H54 (cell line): ENCODE results near the gene RASD1.

ENCODE experiments used
- DNase-seq: peaks from one replicate; pipeline ENCODE4 v3.0.0; 2011; ENCODE audit warnings: low spot score, mixed read lengths; ENCODE audit not compliant: insufficient read length
- FAIRE-seq: peaks from 3 replicates; lab custom pipeline; 2011; peaks lifted over from hg19 to GRCh38; lab: Jason Lieb, UNC
- POLR2A ChIP-seq: IDR thresholded peaks from 2 replicates; pipeline ENCODE4 v1.6.1; 2011; ENCODE audit warnings: low read depth, mild to moderate bottlenecking, low read length

RASD1 gene, protein sequence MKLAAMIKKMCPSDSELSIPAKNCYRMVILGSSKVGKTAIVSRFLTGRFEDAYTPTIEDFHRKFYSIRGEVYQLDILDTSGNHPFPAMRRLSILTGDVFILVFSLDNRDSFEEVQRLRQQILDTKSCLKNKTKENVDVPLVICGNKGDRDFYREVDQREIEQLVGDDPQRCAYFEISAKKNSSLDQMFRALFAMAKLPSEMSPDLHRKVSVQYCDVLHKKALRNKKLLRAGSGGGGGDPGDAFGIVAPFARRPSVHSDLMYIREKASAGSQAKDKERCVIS

DNA sequence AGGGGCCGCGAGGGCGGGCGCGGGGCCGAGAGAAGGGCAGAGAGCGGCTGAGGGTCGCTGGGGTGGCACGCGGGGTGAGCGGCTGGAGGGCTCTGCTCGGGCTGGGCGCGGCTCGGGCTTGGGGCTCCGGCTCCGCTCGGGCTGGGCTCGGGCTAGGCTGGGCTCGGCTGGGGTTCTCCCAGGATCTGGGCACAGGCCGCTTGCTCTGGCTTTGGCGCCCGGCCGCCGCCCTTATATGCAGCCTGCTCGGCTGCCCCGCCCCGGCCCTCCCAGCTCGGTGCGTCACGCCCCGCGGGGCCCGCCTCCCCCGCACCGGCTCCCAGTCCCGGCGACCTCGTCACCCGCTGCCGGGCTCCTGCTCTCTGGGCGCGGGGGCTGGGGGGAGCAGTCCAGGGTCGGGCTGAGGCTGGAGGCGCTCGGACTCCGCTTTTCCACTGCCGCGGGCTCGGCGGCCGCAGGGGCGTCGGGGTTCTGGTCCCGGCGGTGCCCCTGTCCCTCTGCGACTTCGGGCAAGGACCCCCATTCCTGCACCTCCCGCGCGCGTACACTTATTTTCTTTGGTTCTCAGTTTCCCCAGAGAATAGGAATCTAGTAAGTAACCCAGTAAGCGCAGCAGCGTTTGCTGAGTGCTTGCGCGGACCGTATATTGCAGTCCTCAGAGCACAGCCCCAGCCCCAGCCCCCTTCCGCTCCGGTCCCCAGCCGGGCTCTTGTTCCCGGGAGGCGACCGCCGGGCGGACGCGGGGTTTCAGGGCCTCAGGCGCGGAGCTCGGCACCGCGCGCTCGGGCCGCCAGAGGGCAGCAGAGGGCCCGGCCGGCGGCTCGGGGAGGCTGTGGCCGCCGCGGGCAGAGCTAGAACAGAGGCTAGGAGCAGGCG is at the start of gene RASD1:
TSS of gene RASD1 (minus strand) at position 207 of the 876 bp plus-strand sequence. CDS start 214 bp downstream, outside the sequence.
- peak; percentile 95 for DNase-seq
- no peak for FAIRE-seq
- TF ChIP-seq POLR2A, result peak; percentile 56; the same call in 1 of the 2 replicates

DNA sequence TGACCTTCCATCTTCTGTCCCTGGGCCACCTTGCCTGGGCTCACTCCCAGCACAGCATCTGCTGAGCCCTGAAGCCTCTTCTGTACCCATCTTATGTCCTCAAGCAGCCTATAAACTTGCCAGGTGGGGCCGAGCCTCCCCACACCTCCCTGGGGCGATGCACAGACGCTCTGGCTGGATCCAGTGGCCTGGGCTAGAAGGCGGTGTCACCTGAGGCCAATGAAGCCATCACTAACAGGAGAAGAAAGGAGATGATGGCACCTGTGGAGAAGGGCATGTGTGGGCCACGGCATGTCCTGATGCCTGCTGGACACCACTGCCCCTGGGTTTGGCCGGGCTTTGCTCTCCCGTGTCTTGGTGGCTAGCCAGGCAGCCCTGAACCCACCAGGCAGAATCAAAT is 49.8 kb upstream of the RASD1 start:
- no peak for TF ChIP-seq POLR2A
- DNase-seq, result no peak
- no peak for FAIRE-seq

DNA sequence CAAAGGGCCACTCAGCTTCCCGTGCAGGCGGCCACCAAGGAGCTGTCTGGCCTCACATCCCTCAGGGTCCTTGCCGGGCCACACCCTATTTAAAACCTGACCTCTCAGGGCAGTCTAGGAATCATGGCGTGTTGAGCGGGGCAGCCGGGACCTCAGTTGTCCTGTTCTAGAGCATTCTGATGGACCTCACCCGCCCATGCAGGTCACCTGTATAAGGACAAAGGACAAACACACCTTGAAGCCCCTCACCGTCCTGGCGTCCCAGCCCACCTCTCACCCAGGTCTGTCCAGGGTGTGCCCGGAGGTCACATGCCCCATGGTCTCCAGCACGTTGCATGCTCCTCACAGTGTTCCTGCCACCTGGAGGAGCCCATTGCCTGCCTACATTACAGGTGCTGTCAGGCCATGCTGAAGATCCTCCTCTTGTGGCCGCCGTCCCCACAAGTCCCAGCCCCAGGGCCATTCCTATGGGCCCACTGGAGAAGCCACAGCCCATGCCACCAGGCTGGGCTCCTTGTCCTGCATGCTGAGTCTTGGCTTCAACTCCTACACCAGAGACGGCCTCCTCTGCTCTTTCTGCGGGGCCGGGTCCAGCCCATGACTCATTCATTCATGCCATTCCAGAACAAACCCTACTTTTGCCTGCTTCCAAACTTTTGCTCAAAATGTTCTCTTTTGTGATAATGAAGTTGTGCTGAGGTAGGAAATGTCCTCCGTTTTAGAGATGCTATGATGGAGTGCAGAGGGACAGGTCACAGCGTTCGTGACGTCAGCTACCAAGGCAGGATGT is 49.0 kb upstream of the RASD1 start:
- DNase-seq (no peak), FAIRE-seq (no peak)
- no peak for TF ChIP-seq POLR2A

DNA sequence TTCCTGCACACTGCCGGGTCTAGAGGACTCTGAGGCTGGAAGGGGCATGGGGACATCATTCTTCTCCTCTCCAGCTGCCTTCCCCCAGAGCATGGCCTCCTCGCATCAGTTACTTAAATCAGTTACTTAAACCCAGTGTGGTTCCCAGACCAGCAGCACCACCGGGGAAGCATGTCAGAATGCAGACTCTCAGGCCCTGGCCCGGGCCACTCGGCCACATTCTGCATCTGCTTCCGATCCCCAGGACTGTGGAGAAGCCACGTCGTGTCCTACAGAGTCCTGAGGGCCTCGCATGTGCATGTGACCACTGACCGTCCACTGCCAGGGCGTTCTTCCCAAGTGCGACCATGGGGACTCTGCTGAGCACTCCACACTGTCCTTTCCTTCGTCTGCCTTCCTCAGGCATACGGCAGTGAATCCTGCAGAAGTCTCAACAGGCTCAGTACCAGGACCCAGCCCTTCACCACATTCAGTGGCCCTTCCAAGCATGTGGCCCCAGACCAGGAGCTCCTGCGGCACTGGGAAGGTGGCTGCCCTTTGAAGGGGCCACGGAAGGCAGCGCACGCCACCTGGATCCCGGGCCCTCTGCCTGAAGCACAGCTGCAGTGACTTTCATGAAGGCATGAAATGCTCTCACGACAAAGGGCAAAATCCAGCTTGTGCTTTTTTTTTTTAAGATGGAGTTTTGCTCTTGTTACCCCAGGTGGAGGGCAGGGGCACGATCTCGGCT is 46.9 kb upstream of the RASD1 start:
- TF ChIP-seq POLR2A, result no peak
- FAIRE-seq (no peak), DNase-seq (no peak)

DNA sequence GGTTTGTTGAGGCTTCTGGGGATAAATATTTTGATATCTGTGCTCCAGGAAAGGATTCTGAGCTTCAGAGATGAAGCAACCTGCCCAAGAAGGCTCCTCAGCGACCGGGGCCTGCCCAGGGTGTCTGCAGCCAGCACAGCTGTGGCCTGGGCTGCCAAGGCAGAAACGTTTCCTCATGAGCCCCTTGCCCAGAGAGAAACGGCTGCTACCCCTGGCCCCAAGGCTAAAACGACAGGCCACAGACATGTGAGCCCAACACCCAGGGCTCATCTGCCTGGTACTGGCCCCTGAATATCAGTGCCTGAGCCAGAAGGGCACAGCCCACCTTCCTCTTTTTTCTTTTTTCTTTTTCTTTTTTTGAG is 45.4 kb upstream of the RASD1 start:
- DNase-seq (no peak), FAIRE-seq (no peak)
- TF ChIP-seq POLR2A, result no peak

DNA sequence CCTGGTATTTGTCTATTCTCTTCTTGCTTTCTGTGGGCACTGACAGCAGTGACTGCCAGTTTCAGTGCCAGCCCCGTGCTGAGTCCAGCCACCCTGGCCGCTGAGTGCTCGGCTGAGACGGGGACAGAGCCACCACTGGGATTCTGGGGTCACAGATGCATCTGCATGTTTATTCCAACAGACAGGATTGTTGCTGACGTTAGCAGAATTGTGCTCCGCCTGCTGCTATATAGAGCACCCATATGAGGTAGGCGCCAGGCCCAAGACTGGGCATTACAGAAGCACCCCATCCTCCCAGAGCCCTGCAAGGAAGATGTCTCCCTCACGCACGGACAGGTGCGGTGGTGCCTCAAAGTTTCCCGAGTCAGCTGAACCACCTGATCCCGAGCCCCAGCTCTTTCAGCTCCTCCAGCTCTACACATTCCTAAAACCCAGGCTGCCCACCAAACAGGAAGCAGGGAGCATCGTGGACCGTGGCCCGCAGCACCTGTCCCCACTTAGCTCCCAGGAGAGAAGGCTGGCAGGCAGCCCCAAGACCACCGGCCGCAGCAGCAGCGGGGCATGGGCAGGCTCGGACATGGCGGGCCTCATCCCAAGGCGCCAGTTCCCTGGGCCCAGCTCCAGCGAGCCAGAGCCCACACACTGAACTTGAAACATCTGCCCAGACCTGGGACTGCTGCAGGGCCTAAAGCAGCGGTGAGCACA is 44.9 kb upstream of the RASD1 start:
- FAIRE-seq, result no peak
- no peak for DNase-seq
- TF ChIP-seq POLR2A, result no peak

DNA sequence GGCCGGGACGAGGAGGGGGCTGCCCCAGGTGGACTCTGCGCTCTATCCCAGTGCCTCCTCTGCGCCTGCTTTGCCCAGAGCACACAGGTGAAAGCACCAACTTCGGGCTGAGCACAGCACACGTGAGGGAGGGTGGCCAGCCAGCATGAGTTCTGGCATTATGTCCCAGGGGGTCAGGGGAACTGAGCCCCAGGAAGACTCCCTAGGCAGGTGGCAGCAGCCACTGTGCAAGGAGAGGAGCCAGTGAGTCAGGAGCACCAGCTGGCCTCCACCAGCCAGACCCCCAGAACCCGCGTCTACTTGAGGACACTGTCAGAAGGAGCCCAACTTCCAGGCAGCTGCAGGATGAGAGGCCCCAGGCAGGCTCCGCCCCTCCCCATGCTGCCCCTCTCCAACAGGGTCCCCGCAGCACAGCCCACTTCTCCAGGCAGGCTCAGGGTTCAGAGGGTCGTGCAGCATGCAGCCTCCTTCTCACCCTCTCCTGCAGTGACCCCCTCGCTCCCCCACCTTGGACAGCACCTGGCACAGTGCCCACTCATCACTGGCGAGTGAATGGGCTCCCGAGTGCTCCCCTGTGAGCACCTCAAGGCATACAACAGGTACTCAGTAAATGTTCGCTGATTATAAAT is 44.2 kb upstream of the RASD1 start:
- FAIRE-seq (no peak), DNase-seq (no peak)
- no peak for TF ChIP-seq POLR2A

DNA sequence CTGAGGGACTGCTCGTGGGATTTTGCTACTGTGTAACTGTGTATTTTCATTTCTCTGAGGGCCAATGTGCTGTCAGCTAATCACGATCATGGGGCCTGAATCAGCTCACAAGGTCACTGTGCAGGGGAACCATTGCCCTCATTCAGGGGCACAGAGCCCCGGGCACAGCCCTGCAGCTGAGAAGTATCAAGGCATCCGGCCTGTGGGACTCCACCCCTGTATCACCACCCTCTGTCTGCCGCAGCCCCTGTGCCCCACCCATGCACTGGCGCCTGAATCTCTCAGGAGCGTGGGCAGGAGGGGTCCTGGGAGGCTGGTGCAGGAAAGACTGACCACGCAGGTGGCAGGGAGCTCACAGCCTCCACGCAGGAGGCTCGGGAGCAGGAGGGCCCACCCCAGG is 43.4 kb upstream of the RASD1 start:
- TF ChIP-seq POLR2A, result no peak
- no peak for FAIRE-seq
- no peak for DNase-seq

DNA sequence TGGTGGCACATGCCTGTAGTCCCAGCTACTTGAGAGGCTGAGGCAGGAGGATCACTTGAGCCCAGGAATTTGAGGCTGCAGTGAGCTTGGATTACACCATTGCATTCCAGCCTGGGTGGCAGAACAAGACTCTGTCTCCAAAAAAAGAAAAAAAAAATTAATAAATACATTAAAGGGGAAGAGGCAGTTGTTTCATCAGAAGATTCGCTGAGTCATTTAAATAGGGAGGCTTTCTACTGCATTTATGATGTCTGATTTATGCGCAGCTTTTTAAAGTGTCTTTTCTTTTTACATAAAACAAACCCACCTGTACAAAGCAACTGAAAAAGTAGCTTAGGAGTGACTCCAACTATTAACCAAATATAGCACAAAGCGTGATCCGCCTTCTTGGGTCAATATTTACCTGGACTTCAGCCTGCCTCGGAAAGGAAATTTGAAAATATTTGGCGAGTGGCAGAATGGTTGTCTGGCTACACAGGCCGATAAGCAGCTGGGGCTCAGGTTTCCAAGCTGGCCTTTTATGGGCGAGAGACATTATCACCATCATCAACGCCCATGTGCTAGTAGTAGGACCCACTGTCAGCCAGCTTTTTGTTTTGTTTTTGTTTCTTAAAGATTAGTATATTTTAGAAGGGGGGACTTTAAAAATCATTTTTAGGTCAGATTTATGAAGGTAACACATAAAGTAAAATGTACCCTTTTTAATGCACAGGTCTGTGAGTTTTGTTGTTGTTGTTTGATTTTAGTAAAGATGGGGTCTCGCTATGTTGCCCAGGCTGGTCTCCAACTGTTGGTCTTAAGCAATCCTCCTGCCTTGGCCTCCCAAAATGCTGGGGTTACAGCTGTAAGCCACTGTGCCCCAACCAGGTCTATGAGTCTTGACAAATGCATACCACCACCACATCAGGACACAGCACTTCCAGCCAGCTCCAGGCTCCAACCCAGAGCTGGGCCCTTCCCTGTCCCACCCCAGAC is 42.5 kb upstream of the RASD1 start:
- no peak for DNase-seq
- no peak for FAIRE-seq
- TF ChIP-seq POLR2A, result no peak

DNA sequence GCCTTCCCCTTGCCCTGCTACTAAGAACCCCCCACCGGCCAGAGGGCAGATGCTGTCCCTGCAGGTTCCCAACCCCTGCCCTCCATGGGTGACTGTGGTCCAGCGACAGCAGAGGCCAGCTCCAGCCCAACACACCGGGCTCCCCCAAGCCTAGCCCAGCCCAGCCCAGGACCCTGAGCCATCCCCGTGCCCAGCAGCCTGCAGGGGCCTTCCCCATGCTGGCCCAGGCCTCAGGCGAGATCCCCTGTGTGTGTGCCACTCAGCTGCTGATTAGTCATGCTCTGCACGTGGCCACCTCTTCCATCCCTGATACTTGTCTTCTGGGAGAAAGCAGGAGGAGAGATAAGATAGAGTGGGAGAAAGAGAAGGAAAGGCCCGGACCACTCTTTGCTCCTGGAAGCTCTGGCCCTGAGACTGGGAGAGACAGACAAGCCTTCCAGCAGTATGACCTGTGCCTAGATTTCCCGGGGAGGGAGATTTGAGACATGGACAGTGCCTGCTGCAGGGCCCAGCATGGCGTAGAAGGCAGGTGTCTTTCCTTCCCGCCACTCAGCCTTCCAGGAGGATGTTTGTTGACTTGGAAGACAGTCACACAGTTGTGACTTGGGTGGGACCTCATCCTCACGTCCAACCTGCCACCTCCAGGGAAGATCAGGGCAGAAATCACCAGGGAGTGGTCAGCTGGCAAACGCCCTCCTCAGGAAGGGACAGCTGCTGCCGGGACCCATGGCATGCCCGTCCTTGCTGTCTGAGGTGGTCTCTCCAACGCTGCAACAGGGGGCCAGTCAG is 41.3 kb upstream of the RASD1 start:
- DNase-seq, result no peak
- no peak for TF ChIP-seq POLR2A
- FAIRE-seq, result no peak

DNA sequence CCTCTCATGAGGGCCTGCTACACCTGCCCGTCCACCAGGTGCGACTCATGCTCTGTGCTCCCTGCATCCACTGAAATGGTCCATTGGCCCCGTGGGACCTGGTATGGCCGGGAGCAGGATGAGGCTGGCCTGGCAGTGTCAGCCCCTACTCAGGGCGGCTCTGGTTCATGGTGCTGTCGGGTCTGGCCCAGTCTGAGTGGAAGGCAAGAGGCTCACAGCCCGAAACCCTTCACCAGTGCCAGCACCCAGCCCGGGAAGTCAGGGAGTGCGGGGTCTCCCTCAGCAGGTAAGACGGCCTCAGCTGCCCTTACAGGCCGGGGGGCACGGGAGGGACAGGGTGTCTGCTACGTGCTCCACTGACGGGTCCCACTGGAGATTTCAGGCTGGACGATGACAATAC is 40.5 kb upstream of the RASD1 start:
- TF ChIP-seq POLR2A, result no peak

More for the DNA sequence above, 40.5 kb upstream of the RASD1 start:
- no peak for DNase-seq
- FAIRE-seq, result no peak
